Measurements from ENCODE around the gene SCMH1. TPM values are rescaled to one million over a fixed set of nuclear protein-coding genes. Genes with fewer than 3 reads are reported as not detected.
"Not testable (repeated sequence)": the region's sequence is repeated elsewhere in the genome, so short reads cannot be mapped to it uniquely, and the experiment has no call there.

Gene SCMH1
- total RNA-seq, 1 donor from 2014 or later, result 29.3 TPM

- DNase-seq, result no peak
Observed at GRCh38 chr1:41249319-41249718, 7.2 kb upstream of the SCMH1 start.

DNA sequence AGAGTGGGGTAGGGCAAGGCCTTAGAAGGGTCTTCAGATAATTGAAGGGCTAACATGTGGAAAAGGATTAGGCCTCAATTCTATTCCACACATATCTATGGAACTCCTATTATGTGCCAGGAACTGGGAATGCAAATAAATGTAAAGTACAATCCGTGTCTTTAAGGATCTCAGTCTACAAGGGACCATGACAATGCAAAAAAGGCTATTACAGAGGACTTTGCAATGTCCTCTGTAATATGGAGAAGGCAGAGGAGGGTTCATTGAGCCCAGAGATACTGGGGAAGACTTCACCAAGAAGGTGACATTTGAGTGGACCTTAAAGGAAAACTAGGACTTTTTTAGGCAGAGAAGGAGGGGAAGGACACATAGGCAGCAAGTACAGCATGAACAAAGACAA is 4.5 kb upstream of the SCMH1 start:
- DNase-seq, result no peak

DNA sequence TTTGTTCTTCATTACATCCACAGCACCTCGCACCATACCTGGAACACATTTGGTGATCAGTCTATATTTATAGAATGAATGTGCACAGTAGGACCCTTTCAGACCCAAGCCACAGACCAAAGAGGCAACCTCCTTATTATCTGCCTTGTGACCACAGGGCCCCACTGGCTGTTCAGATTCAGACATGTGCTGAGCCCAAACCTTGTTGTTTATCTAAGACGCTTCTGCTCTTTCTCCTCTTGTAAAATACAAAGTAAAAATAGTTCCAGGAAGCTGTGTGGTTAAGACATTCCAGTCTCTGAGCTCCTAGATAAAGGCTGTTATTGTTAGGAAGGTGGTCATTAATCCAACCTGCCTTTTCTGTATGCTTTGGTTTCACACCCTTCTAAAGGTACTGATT is 3.6 kb upstream of the SCMH1 start:
- DNase-seq, result no peak

DNA sequence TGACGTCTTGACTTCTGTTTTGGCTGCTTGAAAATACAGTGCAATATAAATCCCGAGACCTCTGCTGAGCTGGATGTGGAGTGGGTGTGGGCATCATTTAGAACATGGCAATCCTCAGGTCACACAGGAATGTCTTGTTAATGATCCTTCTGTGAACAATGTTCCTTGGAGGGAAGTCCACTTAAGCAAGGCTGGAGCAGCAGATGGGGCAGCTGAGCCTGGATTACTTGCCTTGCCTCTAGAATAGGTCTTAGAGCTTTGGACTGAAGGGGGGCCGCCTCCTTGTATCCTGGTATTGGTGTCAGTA is 926 bp upstream of the SCMH1 start:
- no peak for DNase-seq

DNA sequence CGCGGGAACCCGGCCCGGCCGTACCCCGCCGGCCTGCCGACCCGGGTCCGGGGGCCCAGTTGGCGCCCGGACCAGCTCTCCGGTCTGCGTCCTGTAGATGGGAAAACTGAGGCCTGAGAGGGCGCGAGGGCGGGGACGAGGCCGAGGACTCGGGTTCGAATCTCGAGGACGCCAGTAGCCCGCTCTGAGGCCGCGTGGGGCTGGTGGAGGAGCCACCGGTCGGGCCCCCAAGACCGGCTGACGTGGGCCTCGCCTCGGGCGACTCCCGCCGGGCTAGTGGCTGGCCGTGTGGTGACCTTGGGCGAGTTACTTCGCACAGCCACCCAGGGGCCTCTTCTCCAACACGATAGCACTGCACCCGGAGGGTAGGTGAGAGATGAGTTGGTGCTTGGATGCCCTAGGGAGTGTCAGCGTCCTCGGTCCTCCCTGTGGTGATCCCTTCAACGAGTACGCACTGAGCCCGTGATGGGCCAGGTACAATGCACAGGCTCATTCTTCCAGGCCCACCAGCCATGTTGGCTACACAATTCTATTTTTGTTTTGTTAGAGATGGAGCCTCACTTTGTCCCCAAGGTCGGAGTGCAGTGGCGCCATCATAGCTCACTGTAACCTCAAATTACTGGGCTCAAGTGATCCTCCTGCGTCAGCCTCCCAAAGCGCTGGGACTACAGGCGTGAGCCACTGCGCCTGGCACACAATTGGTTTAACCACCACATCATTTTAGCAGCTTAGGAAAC is 404 bp upstream of the SCMH1 start:
- DNase-seq, result no peak

DNA sequence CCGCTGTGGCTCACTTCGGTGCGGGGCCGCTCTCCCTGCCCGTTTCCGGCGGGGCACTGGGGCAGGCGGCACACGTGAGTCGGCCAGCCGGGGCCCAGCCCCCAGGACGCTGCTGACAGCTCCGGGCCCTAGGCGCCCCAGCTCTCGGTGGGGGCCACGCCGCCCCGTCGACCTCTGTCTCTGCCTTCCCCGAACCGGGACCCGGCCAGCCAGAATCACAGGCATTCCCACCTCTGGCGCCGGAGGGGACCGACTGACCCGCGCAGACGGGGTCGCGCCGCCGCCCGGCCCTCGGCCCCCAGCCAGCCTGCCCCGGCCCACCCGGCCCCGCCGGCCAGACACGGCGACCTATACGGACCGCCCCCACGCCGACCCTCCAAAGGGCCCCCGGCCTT is 755 bp downstream of the SCMH1 start:
- no peak for DNase-seq

DNA sequence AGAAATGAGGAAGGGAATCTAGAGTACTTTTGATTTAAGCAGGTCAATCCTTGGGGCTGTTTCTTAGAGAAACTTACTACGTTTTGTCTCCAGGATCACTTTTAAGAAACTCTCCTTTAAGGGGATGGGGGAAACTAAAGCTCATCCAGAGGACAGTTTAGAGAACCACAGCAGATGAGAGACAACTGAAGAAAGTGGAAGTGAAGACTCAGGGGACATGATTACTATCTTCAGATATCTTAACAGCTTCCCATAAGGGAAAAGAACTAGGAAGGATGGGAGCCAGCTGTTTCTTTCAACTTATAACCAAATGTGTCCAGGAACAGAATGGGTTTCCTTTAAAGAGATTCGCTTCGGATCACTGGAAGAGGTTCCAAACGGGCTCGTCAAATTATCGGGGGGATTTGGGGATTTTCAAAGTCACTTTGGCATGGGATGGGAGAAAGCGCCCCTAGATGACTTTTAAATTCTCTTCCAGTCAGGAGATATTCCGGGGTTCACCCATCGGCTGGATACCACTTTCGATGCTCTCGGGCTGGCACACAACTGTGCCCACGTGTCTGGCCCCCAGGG is 1.2 kb downstream of the SCMH1 start:
- DNase-seq, result peak; percentile 45

DNA sequence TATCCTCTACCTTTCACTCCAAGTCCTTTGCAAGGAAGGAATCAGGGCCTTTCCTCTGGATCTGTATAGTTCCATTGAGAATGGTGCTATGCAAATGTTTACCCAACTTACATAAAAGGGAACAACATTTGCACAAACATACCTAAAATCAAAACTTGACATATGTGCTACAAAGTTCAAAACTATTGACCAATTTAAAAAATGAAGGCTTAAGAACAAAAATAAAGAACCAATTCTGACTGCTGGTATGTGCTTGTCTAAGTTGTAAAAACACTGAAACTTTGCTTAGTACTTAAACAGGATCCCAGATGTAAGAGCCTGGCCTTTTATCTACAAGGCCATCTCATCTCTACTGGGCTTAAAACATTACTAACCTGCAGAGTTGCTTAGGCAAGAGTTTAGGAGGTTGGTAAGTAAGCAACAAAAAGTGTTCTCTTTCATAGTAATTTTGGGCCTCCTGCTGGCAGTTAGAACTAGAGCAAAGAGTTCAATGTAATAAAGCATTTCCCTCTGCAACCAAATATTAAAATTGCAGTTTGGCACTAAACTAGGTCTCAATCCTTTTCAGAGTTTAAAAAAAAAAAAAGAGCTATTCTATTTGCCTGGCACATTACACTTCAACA is 2.0 kb downstream of the SCMH1 start:
- peak; percentile 66 for DNase-seq

DNA sequence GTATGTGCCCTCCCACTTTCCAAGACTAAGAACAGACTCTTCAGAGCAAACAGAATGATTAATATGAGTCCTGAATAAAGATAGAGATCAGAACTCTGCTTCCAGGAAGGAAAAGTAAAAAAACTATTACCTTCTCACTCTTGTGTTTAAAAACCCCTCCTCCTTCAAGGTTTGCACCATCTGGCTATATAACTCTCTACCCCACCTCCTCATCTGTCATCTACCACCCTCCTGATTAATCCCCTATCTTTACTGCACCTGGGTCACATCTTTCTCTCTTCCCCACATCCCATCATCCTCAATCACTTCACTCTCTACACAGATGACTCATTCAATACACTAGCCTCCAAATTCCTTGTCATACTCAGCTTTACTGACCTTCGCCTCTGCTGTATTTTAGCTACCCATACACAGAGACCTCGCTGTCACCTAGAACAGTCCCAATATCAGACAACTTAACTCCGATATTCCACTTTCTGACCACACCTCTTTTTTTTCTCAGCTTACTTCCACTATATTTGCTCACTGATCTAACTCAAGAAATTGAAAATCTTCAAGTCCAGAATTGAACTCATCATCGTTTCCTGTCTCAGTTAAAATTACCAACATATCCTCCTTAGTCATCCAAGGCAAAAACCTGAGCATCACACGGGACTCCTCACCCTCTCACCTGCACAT is 3.7 kb downstream of the SCMH1 start:
- no peak for DNase-seq

DNA sequence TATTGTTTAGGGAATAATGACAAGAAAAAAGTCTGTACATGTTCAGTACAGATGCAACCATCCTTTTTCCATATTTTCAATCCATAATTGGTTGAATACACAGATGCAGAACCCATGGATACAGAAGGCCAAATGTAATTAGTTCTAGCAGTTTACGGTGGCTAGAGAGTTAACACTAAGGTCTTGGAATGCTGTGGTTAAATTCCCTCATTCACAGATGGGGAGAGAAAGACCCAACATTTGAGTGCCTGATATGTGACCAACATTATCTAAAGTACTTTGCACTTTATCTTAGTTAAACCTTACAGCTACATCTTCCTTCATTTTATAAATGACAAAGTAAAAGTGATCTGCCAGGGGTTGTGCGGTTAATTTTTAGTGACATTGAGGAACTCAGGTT is 5.3 kb downstream of the SCMH1 start:
- DNase-seq, result no peak

GRCh38 chr1:41235893-41236292 is 6.2 kb downstream of the SCMH1 start:
- DNase-seq, result no peak

- DNase-seq, result no peak
Observed at GRCh38 chr1:41233708-41234107, 8.4 kb downstream of the SCMH1 start.

GRCh38 chr1:41232305-41232704 is 9.8 kb downstream of the SCMH1 start:
- no peak for DNase-seq

- no peak for DNase-seq
Observed at GRCh38 chr1:41230656-41231055, 11.4 kb downstream of the SCMH1 start.

- DNase-seq, result not testable (repeated sequence)
Observed at GRCh38 chr1:41229219-41229618, 12.9 kb downstream of the SCMH1 start.

GRCh38 chr1:41226815-41227434 is 15.2 kb downstream of the SCMH1 start:
- no peak for DNase-seq

DNA sequence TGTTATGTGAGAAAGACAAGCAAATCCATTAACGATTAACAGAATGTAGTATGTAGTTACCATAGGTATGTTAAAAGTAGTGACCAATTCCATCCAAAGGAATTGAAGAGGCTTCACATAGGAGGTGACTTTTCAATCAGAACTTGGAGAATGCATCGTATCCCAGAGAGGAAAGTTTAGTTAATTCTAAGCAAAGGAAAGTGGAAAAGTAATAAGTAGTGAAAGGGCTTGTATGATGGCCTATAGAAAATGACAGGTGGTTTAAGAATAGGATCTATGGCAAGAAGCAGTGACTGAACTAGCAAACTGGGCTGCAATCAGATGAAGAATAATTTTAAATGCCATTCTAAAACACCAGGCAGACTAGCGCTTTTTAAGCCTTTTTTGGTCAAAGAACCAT is 16.6 kb downstream of the SCMH1 start:
- no peak for DNase-seq

- no peak for DNase-seq
Observed at GRCh38 chr1:41222496-41222895, 19.6 kb downstream of the SCMH1 start.

- no peak for DNase-seq
Observed at GRCh38 chr1:41221995-41222394, 20.1 kb downstream of the SCMH1 start.

DNA sequence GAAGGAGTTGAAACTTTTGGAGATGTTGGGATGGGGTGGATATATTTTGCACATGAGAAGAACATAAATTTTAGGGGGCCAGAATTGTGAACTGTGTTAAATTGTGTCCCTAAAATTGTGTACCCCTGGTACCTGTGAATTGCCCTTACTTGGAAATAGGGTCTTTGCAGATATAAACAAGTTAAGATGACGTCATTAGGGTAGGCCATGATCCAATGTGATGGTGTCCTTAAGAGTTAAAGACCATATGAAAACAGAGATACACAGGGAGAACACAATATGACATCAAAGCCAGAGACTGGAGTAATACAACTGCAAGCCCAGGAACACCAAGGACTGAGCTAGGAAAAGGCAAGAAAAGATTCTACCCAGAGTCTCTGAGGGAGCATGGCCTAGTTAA is 24.0 kb downstream of the SCMH1 start:
- no peak for DNase-seq

DNA sequence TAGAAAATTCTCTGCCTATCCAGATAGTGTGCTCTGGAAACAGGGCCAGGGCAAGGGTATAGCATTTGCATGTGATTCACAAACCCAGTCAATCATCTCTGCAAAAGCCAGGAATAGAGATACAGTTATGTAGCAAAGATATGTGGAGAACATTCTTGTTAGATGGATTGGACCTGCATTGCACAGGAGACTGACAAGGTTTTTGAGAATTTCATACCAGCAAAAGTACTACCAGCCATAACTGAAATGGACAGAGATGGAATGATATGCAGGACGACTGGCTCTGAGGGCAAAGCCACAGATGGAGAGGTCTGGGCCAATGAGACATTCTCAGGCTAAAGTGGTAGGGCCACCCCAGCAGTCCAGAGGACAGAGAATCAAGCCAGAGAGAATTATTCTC is 24.7 kb downstream of the SCMH1 start:
- DNase-seq, result no peak

GRCh38 chr1:41215623-41216022 is 26.5 kb downstream of the SCMH1 start:
- DNase-seq, result no peak

- DNase-seq, result no peak
Observed at GRCh38 chr1:41213341-41213740, 28.8 kb downstream of the SCMH1 start.

Data from skin of body (tissue), 2 donors.